Endothelial cell of umbilical vein (primary cell): Measurements from ENCODE around the gene SEMA4B.

ENCODE experiments used
- EZH2 ChIP-seq: IDR thresholded peaks from 2 replicates; pipeline ENCODE4 v1.6.1; 2012; ENCODE audit warnings: borderline replicate concordance, low read depth, mild to moderate bottlenecking, moderate library complexity, low read length, inconsistent platforms; ENCODE audit not compliant: severe bottlenecking
- FOS ChIP-seq: IDR thresholded peaks from 2 replicates; pipeline ENCODE4 v1.6.1; 2011; ENCODE audit warnings: mild to moderate bottlenecking, low read length, moderate library complexity, borderline replicate concordance; ENCODE audit not compliant: insufficient read depth
- JUN ChIP-seq: IDR thresholded peaks from 2 replicates; pipeline ENCODE4 v1.6.1; 2011; ENCODE audit warnings: borderline replicate concordance, low read depth; ENCODE audit not compliant: insufficient read length, insufficient read depth
- MYC ChIP-seq: IDR thresholded peaks from one replicate; pipeline ENCODE4 v1.6.1; 2011; ENCODE audit warnings: mild to moderate bottlenecking, low read depth, low read length
- POLR2A ChIP-seq: IDR thresholded peaks from 2 replicates; pipeline ENCODE4 v1.6.1; 2012; ENCODE audit warnings: low read depth, mild to moderate bottlenecking, control low read depth, low read length
- POLR2AphosphoS5 ChIP-seq: IDR thresholded peaks from 2 replicates; pipeline ENCODE4 v1.6.1; 2012; ENCODE audit warnings: low read depth, mild to moderate bottlenecking, control low read depth, low read length, moderate library complexity; ENCODE audit not compliant: insufficient read depth
- TF ChIP-seq, protein P1 (sequence below), 2 donors: IDR thresholded peaks; 1 replicate in 1 of 2; 2 replicates in 1 of 2; pipeline ENCODE4 v1.5.1; 2011; ENCODE audit warnings: low read length in 2 of 2, mild to moderate bottlenecking in 2 of 2, moderate library complexity in 2 of 2, control low read depth in 1 of 2, inconsistent platforms in 1 of 2, low read depth in 1 of 2; ENCODE audit not compliant: insufficient read depth in 1 of 2; ENCODE audit errors: extremely low read depth in 1 of 2
- TF ChIP-seq, protein P2 (sequence below): IDR thresholded peaks from 2 replicates; pipeline ENCODE4 v1.6.1; 2011; ENCODE audit not compliant: insufficient read depth, insufficient read length

GRCh38 chr15:90241343-90242192 is 40.4 kb downstream of the SEMA4B start:
- TF ChIP-seq, protein P1, sequence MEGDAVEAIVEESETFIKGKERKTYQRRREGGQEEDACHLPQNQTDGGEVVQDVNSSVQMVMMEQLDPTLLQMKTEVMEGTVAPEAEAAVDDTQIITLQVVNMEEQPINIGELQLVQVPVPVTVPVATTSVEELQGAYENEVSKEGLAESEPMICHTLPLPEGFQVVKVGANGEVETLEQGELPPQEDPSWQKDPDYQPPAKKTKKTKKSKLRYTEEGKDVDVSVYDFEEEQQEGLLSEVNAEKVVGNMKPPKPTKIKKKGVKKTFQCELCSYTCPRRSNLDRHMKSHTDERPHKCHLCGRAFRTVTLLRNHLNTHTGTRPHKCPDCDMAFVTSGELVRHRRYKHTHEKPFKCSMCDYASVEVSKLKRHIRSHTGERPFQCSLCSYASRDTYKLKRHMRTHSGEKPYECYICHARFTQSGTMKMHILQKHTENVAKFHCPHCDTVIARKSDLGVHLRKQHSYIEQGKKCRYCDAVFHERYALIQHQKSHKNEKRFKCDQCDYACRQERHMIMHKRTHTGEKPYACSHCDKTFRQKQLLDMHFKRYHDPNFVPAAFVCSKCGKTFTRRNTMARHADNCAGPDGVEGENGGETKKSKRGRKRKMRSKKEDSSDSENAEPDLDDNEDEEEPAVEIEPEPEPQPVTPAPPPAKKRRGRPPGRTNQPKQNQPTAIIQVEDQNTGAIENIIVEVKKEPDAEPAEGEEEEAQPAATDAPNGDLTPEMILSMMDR (IDR thresholded peaks at IDR 0.05; ENCODE audit: extremely low read depth in 1 of 2, insufficient read depth in 1 of 2, low read depth in 1 of 2, low read length in 2 of 2): no peak
- TF ChIP-seq, protein P2, sequence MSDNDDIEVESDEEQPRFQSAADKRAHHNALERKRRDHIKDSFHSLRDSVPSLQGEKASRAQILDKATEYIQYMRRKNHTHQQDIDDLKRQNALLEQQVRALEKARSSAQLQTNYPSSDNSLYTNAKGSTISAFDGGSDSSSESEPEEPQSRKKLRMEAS: no peak
- TF ChIP-seq EZH2: no peak
- no peak for TF ChIP-seq MYC
- no peak for TF ChIP-seq POLR2AphosphoS5
- no peak for TF ChIP-seq POLR2A
- TF ChIP-seq JUN: no peak
- TF ChIP-seq FOS: no peak
